ENCODE measurements around the gene BSX. TPM values are rescaled to one million over a fixed set of nuclear protein-coding genes. Genes with fewer than 3 reads are reported as not detected.

BSX gene
- not detected in 2 replicates for total RNA-seq (2014; rRNA removed; shearing (Covaris generic))

GRCh38 chr11:122981388-122982264 is at the start of gene BSX:
Gene BSX (minus strand): TSS chr11:122981834. CDS start chr11:122981671, 163 bp downstream.
- DNase-seq (ENCODE audit: low read depth): peak; percentile 82

GRCh38 chr11:123030517-123030916 is 48.9 kb upstream of the BSX start:
- DNase-seq (ENCODE audit: low read depth): no peak

GRCh38 chr11:123020968-123021367 is 39.3 kb upstream of the BSX start:
- DNase-seq (ENCODE audit: low read depth): peak; percentile 44

- DNase-seq (ENCODE audit: low read depth): no peak
These were observed 37.1 kb upstream of the BSX start for GRCh38 chr11:123018702-123019101.

GRCh38 chr11:123011510-123011909 is 29.9 kb upstream of the BSX start:
- no peak for DNase-seq (ENCODE audit: low read depth)

- DNase-seq (ENCODE audit: low read depth): no peak
These were observed 25.4 kb upstream of the BSX start for GRCh38 chr11:123006860-123007542.

- no peak for DNase-seq (ENCODE audit: low read depth)
These were observed 19.1 kb upstream of the BSX start for GRCh38 chr11:123000721-123001120.

GRCh38 chr11:122998727-122999366 is 17.2 kb upstream of the BSX start:
- no peak for DNase-seq (ENCODE audit: low read depth)

- DNase-seq (ENCODE audit: low read depth): no peak
These were observed 13.9 kb upstream of the BSX start for GRCh38 chr11:122995526-122995925.

GRCh38 chr11:122984186-122985011 is 2.8 kb upstream of the BSX start:
- peak; percentile 54 for DNase-seq (ENCODE audit: low read depth)

- DNase-seq (ENCODE audit: low read depth): no peak
These were observed 2.0 kb upstream of the BSX start for GRCh38 chr11:122983438-122984185.

GRCh38 chr11:122979815-122980595 is 1.6 kb downstream of the BSX start:
- DNase-seq (ENCODE audit: low read depth): no peak

GRCh38 chr11:122979103-122979814 is 2.4 kb downstream of the BSX start:
- no peak for DNase-seq (ENCODE audit: low read depth)

- DNase-seq (ENCODE audit: low read depth): no peak
These were observed 3.4 kb downstream of the BSX start for GRCh38 chr11:122978299-122978620.

- peak; percentile 45 for DNase-seq (ENCODE audit: low read depth)
These were observed 4.0 kb downstream of the BSX start for GRCh38 chr11:122977470-122978298.

- peak; percentile 35 for DNase-seq (ENCODE audit: low read depth)
These were observed 4.7 kb downstream of the BSX start for GRCh38 chr11:122976734-122977469.

GRCh38 chr11:122976061-122976733 is 5.4 kb downstream of the BSX start:
- DNase-seq (ENCODE audit: low read depth): no peak
